ENCODE results near the gene THOC7.

DNA sequence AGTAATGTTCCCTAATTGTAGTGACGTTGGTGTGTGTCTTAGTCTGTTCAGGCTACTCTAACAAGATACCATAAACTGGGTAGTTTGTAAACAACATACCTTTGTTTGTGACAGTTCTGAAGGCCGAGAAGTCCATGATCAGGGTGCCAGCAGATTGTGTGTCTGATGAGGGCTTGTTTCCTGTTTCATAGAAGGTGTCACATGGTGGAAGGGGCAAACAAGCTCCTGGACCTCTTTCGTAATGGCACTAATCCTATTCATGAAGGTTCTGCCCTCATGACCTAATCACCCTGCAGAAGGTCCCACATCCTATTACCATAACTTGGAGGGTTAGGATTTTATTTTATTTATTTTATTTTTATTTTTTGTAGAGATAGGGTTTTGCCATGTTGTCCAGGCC, 11.2 kb upstream of the THOC7 start:
- TF ChIP-seq EZH2 (IDR thresholded peaks at IDR 0.05), result no peak
- TF ChIP-seq, protein P1, sequence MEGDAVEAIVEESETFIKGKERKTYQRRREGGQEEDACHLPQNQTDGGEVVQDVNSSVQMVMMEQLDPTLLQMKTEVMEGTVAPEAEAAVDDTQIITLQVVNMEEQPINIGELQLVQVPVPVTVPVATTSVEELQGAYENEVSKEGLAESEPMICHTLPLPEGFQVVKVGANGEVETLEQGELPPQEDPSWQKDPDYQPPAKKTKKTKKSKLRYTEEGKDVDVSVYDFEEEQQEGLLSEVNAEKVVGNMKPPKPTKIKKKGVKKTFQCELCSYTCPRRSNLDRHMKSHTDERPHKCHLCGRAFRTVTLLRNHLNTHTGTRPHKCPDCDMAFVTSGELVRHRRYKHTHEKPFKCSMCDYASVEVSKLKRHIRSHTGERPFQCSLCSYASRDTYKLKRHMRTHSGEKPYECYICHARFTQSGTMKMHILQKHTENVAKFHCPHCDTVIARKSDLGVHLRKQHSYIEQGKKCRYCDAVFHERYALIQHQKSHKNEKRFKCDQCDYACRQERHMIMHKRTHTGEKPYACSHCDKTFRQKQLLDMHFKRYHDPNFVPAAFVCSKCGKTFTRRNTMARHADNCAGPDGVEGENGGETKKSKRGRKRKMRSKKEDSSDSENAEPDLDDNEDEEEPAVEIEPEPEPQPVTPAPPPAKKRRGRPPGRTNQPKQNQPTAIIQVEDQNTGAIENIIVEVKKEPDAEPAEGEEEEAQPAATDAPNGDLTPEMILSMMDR (IDR thresholded peaks at IDR 0.05 in 2 of 3, conservative IDR thresholded peaks at IDR 0.05 in 1 of 3; ENCODE audit: borderline replicate concordance in 1 of 3, insufficient read depth in 1 of 3, low read depth in 2 of 3, low read length in 2 of 3), result no peak
- no peak for TF ChIP-seq ZNF274 (IDR thresholded peaks at IDR 0.05; ENCODE audit: low read depth, low read length)
- TF ChIP-seq POLR2A (IDR thresholded peaks at IDR 0.05; ENCODE audit: borderline replicate concordance, extremely low read depth, insufficient read depth, insufficient read length), result no peak
- TF ChIP-seq SP1 (IDR thresholded peaks at IDR 0.05; ENCODE audit: low read depth), result no peak
- TF ChIP-seq, protein P2, sequence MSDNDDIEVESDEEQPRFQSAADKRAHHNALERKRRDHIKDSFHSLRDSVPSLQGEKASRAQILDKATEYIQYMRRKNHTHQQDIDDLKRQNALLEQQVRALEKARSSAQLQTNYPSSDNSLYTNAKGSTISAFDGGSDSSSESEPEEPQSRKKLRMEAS (IDR thresholded peaks at IDR 0.05), result no peak
- TF ChIP-seq, protein P3, sequence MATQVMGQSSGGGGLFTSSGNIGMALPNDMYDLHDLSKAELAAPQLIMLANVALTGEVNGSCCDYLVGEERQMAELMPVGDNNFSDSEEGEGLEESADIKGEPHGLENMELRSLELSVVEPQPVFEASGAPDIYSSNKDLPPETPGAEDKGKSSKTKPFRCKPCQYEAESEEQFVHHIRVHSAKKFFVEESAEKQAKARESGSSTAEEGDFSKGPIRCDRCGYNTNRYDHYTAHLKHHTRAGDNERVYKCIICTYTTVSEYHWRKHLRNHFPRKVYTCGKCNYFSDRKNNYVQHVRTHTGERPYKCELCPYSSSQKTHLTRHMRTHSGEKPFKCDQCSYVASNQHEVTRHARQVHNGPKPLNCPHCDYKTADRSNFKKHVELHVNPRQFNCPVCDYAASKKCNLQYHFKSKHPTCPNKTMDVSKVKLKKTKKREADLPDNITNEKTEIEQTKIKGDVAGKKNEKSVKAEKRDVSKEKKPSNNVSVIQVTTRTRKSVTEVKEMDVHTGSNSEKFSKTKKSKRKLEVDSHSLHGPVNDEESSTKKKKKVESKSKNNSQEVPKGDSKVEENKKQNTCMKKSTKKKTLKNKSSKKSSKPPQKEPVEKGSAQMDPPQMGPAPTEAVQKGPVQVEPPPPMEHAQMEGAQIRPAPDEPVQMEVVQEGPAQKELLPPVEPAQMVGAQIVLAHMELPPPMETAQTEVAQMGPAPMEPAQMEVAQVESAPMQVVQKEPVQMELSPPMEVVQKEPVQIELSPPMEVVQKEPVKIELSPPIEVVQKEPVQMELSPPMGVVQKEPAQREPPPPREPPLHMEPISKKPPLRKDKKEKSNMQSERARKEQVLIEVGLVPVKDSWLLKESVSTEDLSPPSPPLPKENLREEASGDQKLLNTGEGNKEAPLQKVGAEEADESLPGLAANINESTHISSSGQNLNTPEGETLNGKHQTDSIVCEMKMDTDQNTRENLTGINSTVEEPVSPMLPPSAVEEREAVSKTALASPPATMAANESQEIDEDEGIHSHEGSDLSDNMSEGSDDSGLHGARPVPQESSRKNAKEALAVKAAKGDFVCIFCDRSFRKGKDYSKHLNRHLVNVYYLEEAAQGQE (IDR thresholded peaks at IDR 0.05; ENCODE audit: low read depth), result no peak
- no peak for TF ChIP-seq POLR2AphosphoS5 (IDR thresholded peaks at IDR 0.05; ENCODE audit: low read depth, low read length)
- TF ChIP-seq JUND (IDR thresholded peaks at IDR 0.05), result no peak
- TF ChIP-seq, protein P4, sequence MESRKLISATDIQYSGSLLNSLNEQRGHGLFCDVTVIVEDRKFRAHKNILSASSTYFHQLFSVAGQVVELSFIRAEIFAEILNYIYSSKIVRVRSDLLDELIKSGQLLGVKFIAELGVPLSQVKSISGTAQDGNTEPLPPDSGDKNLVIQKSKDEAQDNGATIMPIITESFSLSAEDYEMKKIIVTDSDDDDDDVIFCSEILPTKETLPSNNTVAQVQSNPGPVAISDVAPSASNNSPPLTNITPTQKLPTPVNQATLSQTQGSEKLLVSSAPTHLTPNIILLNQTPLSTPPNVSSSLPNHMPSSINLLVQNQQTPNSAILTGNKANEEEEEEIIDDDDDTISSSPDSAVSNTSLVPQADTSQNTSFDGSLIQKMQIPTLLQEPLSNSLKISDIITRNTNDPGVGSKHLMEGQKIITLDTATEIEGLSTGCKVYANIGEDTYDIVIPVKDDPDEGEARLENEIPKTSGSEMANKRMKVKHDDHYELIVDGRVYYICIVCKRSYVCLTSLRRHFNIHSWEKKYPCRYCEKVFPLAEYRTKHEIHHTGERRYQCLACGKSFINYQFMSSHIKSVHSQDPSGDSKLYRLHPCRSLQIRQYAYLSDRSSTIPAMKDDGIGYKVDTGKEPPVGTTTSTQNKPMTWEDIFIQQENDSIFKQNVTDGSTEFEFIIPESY (IDR thresholded peaks at IDR 0.05; ENCODE audit: extremely low read depth, insufficient replicate concordance, low read length), result no peak
- no peak for TF ChIP-seq SRF (IDR thresholded peaks at IDR 0.05; ENCODE audit: low read depth)

All from HCT116 (cell line).